ENCODE measurements around the gene KRTAP10-11.
"Not testable (repeated sequence)": the region's sequence is repeated elsewhere in the genome, so short reads cannot be mapped to it uniquely, and the experiment has no call there.

KRTAP10-11 gene, protein sequence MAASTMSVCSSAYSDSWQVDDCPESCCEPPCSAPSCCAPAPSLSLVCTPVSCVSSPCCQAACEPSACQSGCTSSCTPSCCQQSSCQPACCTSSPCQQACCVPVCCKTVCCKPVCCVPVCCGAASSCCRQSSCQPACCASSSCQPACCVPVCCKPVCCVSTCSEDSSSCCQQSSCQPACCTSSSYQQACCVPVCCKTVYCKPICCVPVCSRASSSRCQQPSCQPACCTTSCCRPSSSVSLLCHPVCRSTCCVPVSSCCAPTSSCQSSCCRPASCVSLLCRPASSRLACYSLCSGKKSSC

GRCh38 chr21:44646366-44647221, at the start of gene KRTAP10-11:
KRTAP10-11 (plus strand) TSS chr21:44646414; CDS start chr21:44646459, 45 bp downstream.
- not testable (repeated sequence) for DNase-seq

DNA sequence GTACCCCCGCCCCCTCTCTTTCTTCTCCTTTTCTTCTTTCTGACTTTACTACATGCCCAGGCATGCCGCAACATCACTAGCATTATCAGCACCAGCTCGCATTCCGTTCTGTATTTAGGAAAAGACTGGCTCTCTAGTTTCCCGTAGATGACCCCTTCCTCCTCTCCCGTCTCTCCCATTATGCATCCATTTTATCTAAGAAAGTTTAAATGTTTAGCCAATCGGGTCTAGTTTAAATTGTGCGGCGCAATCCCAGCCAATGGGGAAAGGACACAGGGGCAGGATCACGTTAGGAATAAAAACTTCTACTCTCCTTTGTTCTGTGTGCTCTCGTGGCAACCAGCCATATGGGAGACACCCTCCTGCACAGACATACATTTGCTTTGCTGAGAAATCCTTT, 48.2 kb upstream of the KRTAP10-11 start:
- DNase-seq: no peak

- no peak for DNase-seq
Observed at GRCh38 chr21:44599264-44600029, 46.8 kb upstream of the KRTAP10-11 start.

DNA sequence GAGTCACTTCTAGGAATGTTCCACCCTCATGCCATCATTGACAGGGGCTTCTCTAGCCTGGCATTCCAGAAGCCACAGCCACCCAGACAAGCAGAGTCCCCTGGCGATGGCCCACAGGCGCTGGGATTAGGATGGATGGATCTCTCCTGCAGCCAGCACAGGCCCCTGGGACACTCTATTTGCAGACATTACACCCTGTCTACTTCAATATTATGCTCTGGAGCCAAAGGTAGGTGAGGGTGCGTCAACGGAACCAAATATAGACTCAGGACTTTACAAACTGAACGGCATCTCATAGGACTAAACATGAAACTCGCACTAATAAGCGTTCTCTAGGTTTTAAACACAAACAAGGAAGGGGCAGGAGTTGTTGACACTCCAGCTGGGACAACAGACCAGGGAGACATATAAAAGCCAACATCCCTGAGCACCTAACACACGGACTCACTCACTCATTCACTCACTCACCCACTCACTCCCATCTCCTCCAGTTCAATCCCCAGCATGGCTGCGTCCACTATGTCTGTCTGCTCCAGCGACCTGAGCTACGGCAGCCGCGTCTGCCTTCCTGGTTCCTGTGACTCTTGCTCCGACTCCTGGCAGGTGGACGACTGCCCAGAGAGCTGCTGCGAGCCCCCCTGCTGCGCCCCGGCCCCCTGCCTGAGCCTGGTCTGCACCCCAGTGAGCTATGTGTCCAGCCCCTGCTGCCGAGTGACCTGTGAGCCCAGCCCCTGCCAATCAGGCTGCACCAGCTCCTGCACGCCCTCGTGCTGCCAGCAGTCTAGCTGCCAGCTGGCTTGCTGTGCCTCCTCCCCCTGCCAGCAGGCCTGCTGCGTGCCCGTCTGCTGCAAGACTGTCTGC, 45.9 kb upstream of the KRTAP10-11 start, which contains the start of gene KRTAP10-7:
Gene KRTAP10-7, plus strand, starts transcription at position 480 of the 861 bp plus-strand sequence. Its CDS starts 25 bp downstream, at position 505.
- DNase-seq: not testable (repeated sequence)

DNA sequence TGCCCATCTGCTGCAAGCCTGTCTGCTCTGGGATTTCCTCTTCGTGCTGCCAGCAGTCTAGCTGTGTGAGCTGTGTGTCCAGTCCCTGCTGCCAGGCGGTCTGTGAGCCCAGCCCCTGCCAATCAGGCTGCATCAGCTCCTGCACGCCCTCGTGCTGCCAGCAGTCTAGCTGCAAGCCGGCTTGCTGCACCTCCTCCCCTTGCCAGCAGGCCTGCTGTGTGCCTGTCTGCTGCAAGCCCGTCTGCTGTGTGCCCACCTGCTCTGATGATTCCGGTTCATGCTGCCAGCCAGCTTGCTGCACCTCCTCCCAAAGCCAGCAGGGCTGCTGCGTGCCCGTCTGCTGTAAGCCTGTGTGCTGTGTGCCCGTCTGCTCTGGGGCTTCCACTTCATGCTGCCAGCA, 45.1 kb upstream of the KRTAP10-11 start:
- DNase-seq: not testable (repeated sequence)

DNA sequence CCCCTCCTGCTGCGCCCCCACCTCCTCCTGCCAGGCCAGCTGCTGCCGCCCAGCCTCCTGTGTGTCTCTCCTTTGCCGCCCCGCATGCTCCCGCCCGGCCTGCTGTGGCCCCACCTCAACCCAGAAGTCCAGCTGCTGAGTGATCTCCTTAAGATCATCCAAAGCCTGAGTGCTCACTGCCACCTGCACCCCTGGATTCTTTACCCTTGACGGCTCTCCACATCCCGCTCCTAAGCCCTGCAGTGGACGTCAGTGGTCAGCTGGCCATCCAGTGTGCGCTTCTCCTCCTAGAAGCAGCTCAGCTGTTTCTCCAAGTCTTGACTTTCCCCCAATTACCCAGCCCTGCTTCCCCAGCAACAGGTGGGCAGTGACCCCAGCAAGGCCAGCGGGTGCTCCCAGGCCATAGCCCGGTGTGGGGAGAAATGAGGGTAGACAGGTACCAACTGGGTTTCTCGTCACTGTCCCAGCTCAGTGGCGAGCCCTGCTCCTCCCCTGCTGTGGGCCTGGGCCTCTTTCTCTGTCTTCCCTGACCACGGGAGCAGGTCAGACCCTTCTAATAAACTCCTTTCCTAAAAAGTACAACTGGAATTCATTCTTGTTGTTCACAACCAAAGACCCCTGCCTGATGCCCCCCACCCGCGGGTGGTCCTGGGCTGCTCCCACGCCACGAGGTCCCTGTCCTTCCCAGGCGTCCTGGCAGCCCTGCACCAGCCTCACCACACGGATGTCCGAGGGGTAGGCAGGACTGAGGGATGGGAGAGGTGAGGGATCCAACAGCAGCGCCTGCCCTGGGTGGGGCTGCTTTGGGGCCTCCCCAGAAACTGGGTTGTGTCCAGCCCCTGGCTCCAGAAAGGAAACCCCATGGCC, 44.4 kb upstream of the KRTAP10-11 start:
- DNase-seq: no peak

- no peak for DNase-seq
Observed at GRCh38 chr21:44602463-44602850, 43.8 kb upstream of the KRTAP10-11 start.

- DNase-seq: no peak
Observed at GRCh38 chr21:44603109-44603875, 42.9 kb upstream of the KRTAP10-11 start.

DNA sequence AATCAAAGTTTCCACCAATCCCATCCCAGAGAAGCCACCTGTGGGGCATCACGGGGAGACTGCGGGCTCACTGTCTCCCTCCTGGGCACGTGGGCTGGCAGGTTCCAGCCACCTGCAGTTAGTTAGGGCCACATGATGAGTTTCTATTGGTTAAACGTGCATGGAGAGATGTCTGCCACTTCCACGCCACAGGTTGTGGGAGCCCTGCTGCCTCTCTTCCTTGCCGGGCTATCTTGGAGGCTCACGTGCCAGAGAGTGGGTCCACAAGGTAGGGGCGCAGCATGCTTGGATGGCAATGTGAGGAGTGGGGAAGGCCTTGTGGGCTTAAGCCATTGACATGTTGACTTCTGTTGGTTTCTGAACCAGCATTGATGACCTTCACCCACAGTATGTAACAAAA, 42.3 kb upstream of the KRTAP10-11 start:
- DNase-seq: no peak

DNA sequence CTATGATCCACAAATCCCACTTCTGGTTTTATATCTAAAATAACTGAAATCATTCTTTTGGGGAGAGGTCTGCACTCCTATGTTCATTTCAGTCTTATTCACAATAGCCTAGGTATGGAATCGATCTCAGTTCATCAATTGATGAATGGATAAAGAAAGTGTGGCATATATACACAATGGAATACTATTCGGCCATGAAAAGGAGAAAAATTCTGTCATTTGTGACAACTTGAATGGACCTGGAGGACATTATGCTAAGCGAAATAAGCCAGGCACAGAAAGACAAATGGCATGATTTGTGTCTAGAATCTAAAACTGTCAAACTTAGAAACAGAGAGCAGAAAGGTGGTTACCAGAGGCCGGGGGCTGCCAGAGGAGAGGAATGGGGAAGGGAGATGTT, 39.7 kb upstream of the KRTAP10-11 start:
- DNase-seq: no peak

- no peak for DNase-seq
Observed at GRCh38 chr21:44609193-44609592, 37.0 kb upstream of the KRTAP10-11 start.

- DNase-seq: not testable (repeated sequence)
Observed at GRCh38 chr21:44610157-44610843, 35.9 kb upstream of the KRTAP10-11 start.

DNA sequence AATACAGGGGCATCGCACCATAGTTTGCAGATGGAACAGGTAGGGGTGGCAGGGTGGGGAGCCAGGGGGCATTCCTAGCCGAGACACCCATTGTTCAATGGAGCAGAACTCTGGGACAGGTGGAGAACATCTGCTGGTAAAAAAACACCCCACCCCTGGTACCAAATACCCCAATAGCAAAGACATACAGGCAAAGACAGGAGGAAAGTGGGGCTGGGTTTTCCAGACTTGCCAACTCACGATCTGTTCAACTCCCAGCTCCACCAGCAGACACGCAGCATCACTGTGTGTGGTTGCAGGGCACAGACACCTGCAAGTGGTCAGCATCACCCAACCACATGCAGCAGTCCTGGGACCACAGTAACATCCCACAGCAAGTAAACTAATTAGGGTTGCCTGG, 34.7 kb upstream of the KRTAP10-11 start:
- no peak for DNase-seq

- no peak for DNase-seq
Observed at GRCh38 chr21:44612029-44612486, 34.2 kb upstream of the KRTAP10-11 start, which contains the start of gene KRTAP10-8. KRTAP10-8 (plus strand) TSS chr21:44612079; CDS start chr21:44612101, 22 bp downstream.

- no peak for DNase-seq
Observed at GRCh38 chr21:44612669-44613229, 33.5 kb upstream of the KRTAP10-11 start.

DNA sequence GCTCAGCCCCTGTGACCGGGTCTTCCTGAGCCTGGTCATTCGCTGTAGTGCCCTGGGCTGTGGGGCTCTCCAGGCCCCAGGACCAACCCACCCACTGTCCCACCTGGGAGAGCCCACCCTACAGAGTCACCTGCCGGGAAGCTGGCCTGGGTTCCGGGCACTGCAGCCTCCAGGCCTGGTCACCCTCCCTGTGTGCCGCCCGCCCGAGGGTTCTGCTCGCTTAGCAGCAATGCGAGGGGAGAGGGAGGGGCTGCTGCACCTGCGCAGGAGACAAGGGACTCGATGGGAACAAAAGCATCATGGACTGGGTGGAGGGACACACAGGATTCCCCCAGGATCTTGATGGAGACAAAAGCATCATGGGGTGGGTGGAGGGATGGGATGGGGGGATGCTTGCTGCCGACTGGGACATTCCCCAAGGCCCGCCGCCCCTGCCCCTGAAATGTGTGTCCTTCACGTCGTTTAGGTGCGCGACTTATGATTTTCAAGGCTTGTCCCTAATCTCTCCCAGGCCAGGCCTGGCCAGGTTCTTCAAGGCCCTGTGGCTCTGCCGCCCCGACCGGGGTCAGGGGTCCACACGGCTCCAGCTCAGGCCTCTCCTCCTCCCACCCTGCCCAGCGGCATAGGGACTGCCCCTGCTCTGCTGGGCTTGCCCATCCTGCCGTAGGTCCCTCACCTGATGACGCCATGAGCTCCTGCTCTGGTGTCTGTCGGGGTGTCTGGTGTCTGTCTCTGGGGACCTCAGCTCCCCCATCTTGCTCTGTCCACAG, 32.6 kb upstream of the KRTAP10-11 start:
- DNase-seq: no peak

DNA sequence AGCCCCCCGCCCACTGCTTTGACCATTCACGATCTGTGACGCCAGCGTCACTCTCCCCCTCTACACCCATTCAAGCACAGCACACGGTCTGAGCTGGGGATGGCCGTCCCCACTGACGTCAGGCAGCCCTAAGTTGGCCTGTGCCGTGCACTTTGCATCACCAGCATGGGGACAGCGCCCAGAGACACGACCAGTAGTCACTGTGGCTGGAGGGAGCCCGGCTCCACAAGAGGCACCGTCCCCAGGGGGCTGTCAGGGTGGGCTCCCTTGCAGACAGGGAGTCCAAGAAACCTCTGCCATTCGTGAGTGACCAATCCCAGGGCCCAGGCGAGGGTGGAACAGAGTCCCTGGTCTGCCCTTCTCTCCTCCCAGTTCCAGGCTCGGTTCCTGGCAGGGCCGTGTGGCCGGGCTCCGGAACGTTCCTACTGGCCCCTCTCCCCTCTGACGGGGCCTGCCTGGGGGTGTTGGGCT, 32.0 kb upstream of the KRTAP10-11 start:
- no peak for DNase-seq

DNA sequence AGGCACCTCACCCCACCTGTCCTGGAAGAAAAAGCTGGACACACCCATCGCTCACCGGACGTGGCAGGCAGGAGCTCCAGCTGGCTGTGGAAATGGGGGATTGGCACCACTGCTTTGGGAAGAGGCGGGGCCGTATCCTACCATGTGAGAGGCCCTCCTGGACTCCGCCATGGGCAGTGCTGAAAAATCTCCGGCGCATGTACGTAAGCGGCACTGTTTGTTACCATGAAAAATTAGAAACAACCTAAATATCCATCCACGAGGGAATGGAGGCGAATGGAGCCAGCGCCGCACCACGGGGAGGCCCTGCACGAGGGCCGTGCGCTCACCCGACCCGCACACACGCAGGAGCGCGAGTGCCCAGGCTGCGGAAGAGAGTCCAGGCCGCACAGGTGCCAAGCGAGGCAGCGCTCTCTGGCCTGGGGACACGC, 31.2 kb upstream of the KRTAP10-11 start:
- DNase-seq: no peak

All from NCI-H2081 treated with DMSO at 0.1 percent for 48 hours (cell line).